PC-9 (cell line): ENCODE results near the gene USP3.

Experiments used
- EZH2 ChIP-seq: fragments of 200-600 bp; sonication (generic); IDR thresholded peaks from 2 replicates; pipeline ENCODE4 v1.8.0; 2017; ENCODE audit warnings: antibody characterized with exemption, low read depth
- TF ChIP-seq, protein P1 (sequence below): fragments of 200-600 bp; sonication (generic); conservative IDR thresholded peaks from 2 replicates; pipeline ENCODE4 v1.6.1; 2017; ENCODE audit warnings: mixed run types, antibody characterized with exemption, mild to moderate bottlenecking, moderate library complexity

DNA sequence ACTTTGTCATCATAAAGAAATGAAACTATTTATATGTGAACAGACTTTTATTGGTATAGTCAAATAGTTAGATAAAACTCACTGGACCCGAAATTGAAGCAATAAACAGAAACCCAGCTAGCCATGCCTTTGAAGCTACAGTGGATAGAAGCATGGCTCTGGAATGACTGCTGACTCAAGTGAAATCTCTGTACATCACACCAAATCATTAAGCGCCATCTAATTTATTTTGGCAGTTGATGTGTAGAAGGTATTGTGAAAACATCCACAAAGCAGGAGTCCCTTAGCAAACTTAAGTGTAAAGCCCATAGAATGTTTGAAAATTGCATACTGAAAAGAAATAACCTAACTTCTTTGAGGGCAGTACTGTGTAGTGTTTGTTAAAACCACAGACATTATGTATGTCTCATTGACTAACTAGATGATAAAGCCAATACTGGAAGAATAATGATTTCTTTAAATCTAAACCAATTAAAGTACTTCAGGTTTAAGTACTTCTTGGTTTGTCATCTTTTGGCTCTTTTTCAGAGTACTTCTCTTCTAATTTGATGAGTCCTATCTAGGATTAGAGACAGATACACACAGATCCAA, 50.0 kb downstream of the USP3 start:
- TF ChIP-seq, protein P1, sequence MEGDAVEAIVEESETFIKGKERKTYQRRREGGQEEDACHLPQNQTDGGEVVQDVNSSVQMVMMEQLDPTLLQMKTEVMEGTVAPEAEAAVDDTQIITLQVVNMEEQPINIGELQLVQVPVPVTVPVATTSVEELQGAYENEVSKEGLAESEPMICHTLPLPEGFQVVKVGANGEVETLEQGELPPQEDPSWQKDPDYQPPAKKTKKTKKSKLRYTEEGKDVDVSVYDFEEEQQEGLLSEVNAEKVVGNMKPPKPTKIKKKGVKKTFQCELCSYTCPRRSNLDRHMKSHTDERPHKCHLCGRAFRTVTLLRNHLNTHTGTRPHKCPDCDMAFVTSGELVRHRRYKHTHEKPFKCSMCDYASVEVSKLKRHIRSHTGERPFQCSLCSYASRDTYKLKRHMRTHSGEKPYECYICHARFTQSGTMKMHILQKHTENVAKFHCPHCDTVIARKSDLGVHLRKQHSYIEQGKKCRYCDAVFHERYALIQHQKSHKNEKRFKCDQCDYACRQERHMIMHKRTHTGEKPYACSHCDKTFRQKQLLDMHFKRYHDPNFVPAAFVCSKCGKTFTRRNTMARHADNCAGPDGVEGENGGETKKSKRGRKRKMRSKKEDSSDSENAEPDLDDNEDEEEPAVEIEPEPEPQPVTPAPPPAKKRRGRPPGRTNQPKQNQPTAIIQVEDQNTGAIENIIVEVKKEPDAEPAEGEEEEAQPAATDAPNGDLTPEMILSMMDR = no peak
- no peak for TF ChIP-seq EZH2
